Neural crest cell (in vitro differentiated cells): ENCODE results near the gene DOK5. TPM values are rescaled to one million over a fixed set of nuclear protein-coding genes. Genes with fewer than 3 reads are reported as not detected.

Experiments used
- DNase-seq: peaks from one replicate; pipeline ENCODE4 v3.0.0; 2021; ENCODE audit warnings: low read depth, mixed read lengths, low spot score
- H3K27ac Mint-ChIP-seq: one replicate; pipeline ENCODE4 v1.8.0; 2021; ENCODE audit warnings: mild to moderate bottlenecking, mixed read lengths; ENCODE audit not compliant: unreplicated experiment
- H3K27me3 Mint-ChIP-seq: 2 replicates; pipeline ENCODE4 v1.8.0; 2021; ENCODE audit warnings: low read depth, mild to moderate bottlenecking, mixed read lengths
- H3K36me3 Mint-ChIP-seq: 2 replicates; pipeline ENCODE4 v1.8.0; 2021; ENCODE audit warnings: low read depth, mild to moderate bottlenecking, mixed read lengths
- H3K4me1 Mint-ChIP-seq: 2 replicates; pipeline ENCODE4 v1.8.0; 2021; ENCODE audit warnings: mixed read lengths
- H3K4me3 Mint-ChIP-seq: one replicate; pipeline ENCODE4 v1.8.0; 2021; ENCODE audit warnings: mild to moderate bottlenecking, mixed read lengths
- H3K9me3 Mint-ChIP-seq: 2 replicates; pipeline ENCODE4 v1.8.0; 2021; ENCODE audit warnings: mixed read lengths
- CTCF ChIP-seq: fragments of 200-600 bp; sonication (generic); conservative IDR thresholded peaks from 2 replicates; pipeline ENCODE4 v1.5.0; 2021; ENCODE audit warnings: antibody characterized with exemption, mild to moderate bottlenecking
- total RNA-seq: library from RNA; stranded (reverse); gene quantifications from 2 replicates; pipeline ENCODE4 v1.2.1, GENCODE V29; 2021

DOK5 gene
- total RNA-seq, 1 donor from 2014 or later: 4.4 TPM

GRCh38 chr20:54557806-54558590 is 82.6 kb downstream of the DOK5 start:
- Mint-ChIP-seq H3K9me3 (no peaks in the 10 kb centered on the region), H3K27me3 (no peaks in the 10 kb centered on the region), H3K4me3 (no peak overlapping the region), H3K27ac (no peak overlapping the region), H3K36me3 (peaks cover 2% of the 10 kb centered on the region), H3K4me1 (no peaks in the 10 kb centered on the region)
- no peak for TF ChIP-seq CTCF
- no peak for DNase-seq

GRCh38 chr20:54559890-54560289 is 84.5 kb downstream of the DOK5 start:
- H3K4me1 Mint-ChIP-seq: peaks cover 7% of the 10 kb centered on the region

GRCh38 chr20:54560357-54560756 is 85.0 kb downstream of the DOK5 start:
- no peak for DNase-seq
- peaks cover 12% of the 10 kb centered on the region for H3K4me1 Mint-ChIP-seq
- no peaks in the 10 kb centered on the region for H3K27me3 Mint-ChIP-seq
- no peak overlapping the region for H3K27ac Mint-ChIP-seq
- H3K4me3 Mint-ChIP-seq: no peak overlapping the region
- H3K9me3 Mint-ChIP-seq: no peaks in the 10 kb centered on the region
- H3K36me3 Mint-ChIP-seq: peaks cover 2% of the 10 kb centered on the region
- TF ChIP-seq CTCF: no peak

More at GRCh38 chr20:54559890-54560289, 84.5 kb downstream of the DOK5 start:
- H3K9me3 Mint-ChIP-seq: no peaks in the 10 kb centered on the region
- no peaks in the 10 kb centered on the region for H3K27me3 Mint-ChIP-seq
- H3K36me3 Mint-ChIP-seq: peaks cover 2% of the 10 kb centered on the region
- H3K27ac Mint-ChIP-seq: no peak overlapping the region
- no peak overlapping the region for H3K4me3 Mint-ChIP-seq
- no peak for TF ChIP-seq CTCF
- DNase-seq: no peak

- Mint-ChIP-seq H3K27ac (no peak overlapping the region), H3K27me3 (no peaks in the 10 kb centered on the region), H3K36me3 (peaks cover 2% of the 10 kb centered on the region), H3K9me3 (no peaks in the 10 kb centered on the region), H3K4me1 (peaks cover 12% of the 10 kb centered on the region), H3K4me3 (no peak overlapping the region)
- no peak for TF ChIP-seq CTCF
- no peak for DNase-seq
Measured at GRCh38 chr20:54565255-54565654, 89.9 kb downstream of the DOK5 start.

GRCh38 chr20:54566031-54566688 is 90.8 kb downstream of the DOK5 start:
- no peak overlapping the region for H3K4me3 Mint-ChIP-seq
- TF ChIP-seq CTCF: no peak
- DNase-seq: no peak
- H3K9me3 Mint-ChIP-seq: no peaks in the 10 kb centered on the region
- H3K27ac Mint-ChIP-seq: no peak overlapping the region
- peaks cover 12% of the 10 kb centered on the region for H3K4me1 Mint-ChIP-seq
- H3K36me3 Mint-ChIP-seq: no peaks in the 10 kb centered on the region
- no peaks in the 10 kb centered on the region for H3K27me3 Mint-ChIP-seq
